Stimulated activated CD8-positive, alpha-beta memory T cell treated with anti-CD3 and anti-CD28 coated beads, Interleukin-7, amount 100 ng/mL, for 24 hours (primary cell): ENCODE results near the gene KNOP1.
A peak's percentile ranks its signal among the peaks of the same experiment; 100 is the strongest.

Experiments
- DNase-seq: peaks from one replicate; pipeline ENCODE4 v3.0.0-alpha.2; 2020; ENCODE audit warnings: low read depth

Gene KNOP1

GRCh38 chr16:19717741-19718623 lies at the start of gene KNOP1, which contains the start of gene IQCK:
TSS of gene KNOP1 (minus strand) at chr16:19718227. CDS start at chr16:19715035, 3,192 bp downstream.
TSS of gene IQCK (plus strand) at chr16:19718271. CDS start at chr16:19718307, 36 bp downstream.
- DNase-seq: peak; percentile 73

GRCh38 chr16:19767497-19767896 lies 49.5 kb upstream of the KNOP1 start:
- DNase-seq: no peak

GRCh38 chr16:19766988-19767387 lies 49.0 kb upstream of the KNOP1 start:
- DNase-seq: no peak

- no peak for DNase-seq
Observed at GRCh38 chr16:19766554-19766884, 48.5 kb upstream of the KNOP1 start.

- no peak for DNase-seq
Observed at GRCh38 chr16:19765860-19766553, 48.0 kb upstream of the KNOP1 start.

- no peak for DNase-seq
Observed at GRCh38 chr16:19760356-19761060, 42.5 kb upstream of the KNOP1 start.

GRCh38 chr16:19757762-19758595 lies 40.0 kb upstream of the KNOP1 start:
- DNase-seq: no peak

- no peak for DNase-seq
Observed at GRCh38 chr16:19757026-19757425, 39.0 kb upstream of the KNOP1 start.

- no peak for DNase-seq
Observed at GRCh38 chr16:19755268-19755667, 37.2 kb upstream of the KNOP1 start.

- no peak for DNase-seq
Observed at GRCh38 chr16:19754644-19755036, 36.6 kb upstream of the KNOP1 start.

- no peak for DNase-seq
Observed at GRCh38 chr16:19753815-19754643, 36.0 kb upstream of the KNOP1 start.

GRCh38 chr16:19751478-19752385 lies 33.7 kb upstream of the KNOP1 start:
- no peak for DNase-seq

- no peak for DNase-seq
Observed at GRCh38 chr16:19749571-19750080, 31.6 kb upstream of the KNOP1 start.

- DNase-seq: no peak
Observed at GRCh38 chr16:19748389-19749168, 30.6 kb upstream of the KNOP1 start.

- no peak for DNase-seq
Observed at GRCh38 chr16:19746561-19746960, 28.5 kb upstream of the KNOP1 start.

- no peak for DNase-seq
Observed at GRCh38 chr16:19745286-19746010, 27.4 kb upstream of the KNOP1 start.

- no peak for DNase-seq
Observed at GRCh38 chr16:19744670-19745069, 26.6 kb upstream of the KNOP1 start.

- DNase-seq: no peak
Observed at GRCh38 chr16:19743816-19744159, 25.8 kb upstream of the KNOP1 start.
